ENCODE data around the gene LPIN2.

The LPIN2 gene

DNA sequence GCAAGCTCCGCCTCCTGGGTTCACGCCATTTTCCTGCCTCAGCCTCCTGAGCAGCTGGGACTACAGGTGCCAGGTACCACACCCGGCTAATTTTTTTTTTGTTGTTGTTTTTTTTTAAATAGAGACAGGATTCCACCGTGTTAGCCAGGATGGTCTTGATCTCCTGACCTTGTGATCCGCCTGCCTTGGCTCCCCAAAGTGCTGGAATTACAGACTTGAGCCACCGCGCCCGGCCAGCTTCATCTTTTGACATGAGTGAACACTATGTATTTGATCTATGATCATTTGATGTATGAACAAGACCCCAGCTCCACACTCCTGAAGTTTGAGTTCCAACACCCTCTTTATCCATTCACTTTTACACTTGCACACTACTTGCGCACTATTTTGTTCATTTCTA, 43.4 kb upstream of the LPIN2 start:
- Histone ChIP-seq H3K9me2 (ENCODE audit: low read depth, low read length) (no peaks in the 10 kb centered on the region), H3F3A (ENCODE audit: insufficient read depth, low read length) (no peaks in the 10 kb centered on the region), H3K27ac (ENCODE audit: low read depth, low read length, poor library complexity, severe bottlenecking) (no peak overlapping the region), H2AFZ (ENCODE audit: low read length) (no peak overlapping the region), H3K36me3 (ENCODE audit: insufficient read depth, low read length) (no peaks in the 10 kb centered on the region), H3K9ac (ENCODE audit: low read length) (no peak overlapping the region), H3K27me3 (ENCODE audit: insufficient read depth, low read length) (no peaks in the 10 kb centered on the region), H3K4me1 (ENCODE audit: insufficient read depth, low read length, severe bottlenecking) (peaks cover 8% of the 10 kb centered on the region), H3K4me3 (ENCODE audit: low read depth, low read length, poor library complexity, severe bottlenecking) (no peak overlapping the region), H3K4me2 (ENCODE audit: low read length) (no peak overlapping the region), H3K9me3 (ENCODE audit: low read length) (no peaks in the 10 kb centered on the region), H3K79me2 (ENCODE audit: insufficient read depth, low read length) (no peaks in the 10 kb centered on the region), H4K20me1 (ENCODE audit: insufficient read depth, low read length) (no peaks in the 10 kb centered on the region)
- TF ChIP-seq EZH2 (IDR thresholded peaks at IDR 0.05; ENCODE audit: borderline replicate concordance, low read length) = no peak
- TF ChIP-seq, protein P1, sequence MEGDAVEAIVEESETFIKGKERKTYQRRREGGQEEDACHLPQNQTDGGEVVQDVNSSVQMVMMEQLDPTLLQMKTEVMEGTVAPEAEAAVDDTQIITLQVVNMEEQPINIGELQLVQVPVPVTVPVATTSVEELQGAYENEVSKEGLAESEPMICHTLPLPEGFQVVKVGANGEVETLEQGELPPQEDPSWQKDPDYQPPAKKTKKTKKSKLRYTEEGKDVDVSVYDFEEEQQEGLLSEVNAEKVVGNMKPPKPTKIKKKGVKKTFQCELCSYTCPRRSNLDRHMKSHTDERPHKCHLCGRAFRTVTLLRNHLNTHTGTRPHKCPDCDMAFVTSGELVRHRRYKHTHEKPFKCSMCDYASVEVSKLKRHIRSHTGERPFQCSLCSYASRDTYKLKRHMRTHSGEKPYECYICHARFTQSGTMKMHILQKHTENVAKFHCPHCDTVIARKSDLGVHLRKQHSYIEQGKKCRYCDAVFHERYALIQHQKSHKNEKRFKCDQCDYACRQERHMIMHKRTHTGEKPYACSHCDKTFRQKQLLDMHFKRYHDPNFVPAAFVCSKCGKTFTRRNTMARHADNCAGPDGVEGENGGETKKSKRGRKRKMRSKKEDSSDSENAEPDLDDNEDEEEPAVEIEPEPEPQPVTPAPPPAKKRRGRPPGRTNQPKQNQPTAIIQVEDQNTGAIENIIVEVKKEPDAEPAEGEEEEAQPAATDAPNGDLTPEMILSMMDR (IDR thresholded peaks at IDR 0.05; ENCODE audit: low read length) = no peak

DNA sequence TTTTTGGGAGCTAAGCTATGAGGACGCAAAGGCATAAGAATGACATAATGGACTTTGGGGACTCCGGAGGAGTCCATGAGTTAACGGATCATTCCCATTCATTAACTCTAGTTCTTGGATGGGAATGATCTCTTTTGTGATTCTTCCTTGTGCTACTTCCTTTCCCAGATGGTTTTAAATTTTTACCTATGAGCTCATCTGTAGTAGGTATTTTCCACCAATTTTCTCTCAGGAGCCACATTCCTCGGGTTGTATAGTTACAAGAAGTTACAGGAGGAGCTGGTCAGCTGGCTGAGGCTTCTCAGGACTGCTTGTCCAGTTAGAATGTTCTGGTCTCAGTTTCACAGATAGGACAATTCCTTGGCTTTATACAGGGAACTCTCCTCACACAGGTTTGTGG, 42.9 kb upstream of the LPIN2 start:
- Histone ChIP-seq H3K9me2 (ENCODE audit: low read depth, low read length) (no peaks in the 10 kb centered on the region), H3K36me3 (ENCODE audit: insufficient read depth, low read length) (no peaks in the 10 kb centered on the region), H3F3A (ENCODE audit: insufficient read depth, low read length) (no peaks in the 10 kb centered on the region), H3K27ac (ENCODE audit: low read depth, low read length, poor library complexity, severe bottlenecking) (no peak overlapping the region), H4K20me1 (ENCODE audit: insufficient read depth, low read length) (no peaks in the 10 kb centered on the region), H3K4me1 (ENCODE audit: insufficient read depth, low read length, severe bottlenecking) (peaks cover 5% of the 10 kb centered on the region), H3K9ac (ENCODE audit: low read length) (no peak overlapping the region), H2AFZ (ENCODE audit: low read length) (no peak overlapping the region), H3K4me3 (ENCODE audit: low read depth, low read length, poor library complexity, severe bottlenecking) (no peak overlapping the region), H3K4me2 (ENCODE audit: low read length) (no peak overlapping the region), H3K27me3 (ENCODE audit: insufficient read depth, low read length) (no peaks in the 10 kb centered on the region), H3K79me2 (ENCODE audit: insufficient read depth, low read length) (no peaks in the 10 kb centered on the region), H3K9me3 (ENCODE audit: low read length) (no peaks in the 10 kb centered on the region)
- no peak for TF ChIP-seq EZH2 (IDR thresholded peaks at IDR 0.05; ENCODE audit: borderline replicate concordance, low read length)
- TF ChIP-seq, protein P1 (IDR thresholded peaks at IDR 0.05; ENCODE audit: low read length) = no peak

DNA sequence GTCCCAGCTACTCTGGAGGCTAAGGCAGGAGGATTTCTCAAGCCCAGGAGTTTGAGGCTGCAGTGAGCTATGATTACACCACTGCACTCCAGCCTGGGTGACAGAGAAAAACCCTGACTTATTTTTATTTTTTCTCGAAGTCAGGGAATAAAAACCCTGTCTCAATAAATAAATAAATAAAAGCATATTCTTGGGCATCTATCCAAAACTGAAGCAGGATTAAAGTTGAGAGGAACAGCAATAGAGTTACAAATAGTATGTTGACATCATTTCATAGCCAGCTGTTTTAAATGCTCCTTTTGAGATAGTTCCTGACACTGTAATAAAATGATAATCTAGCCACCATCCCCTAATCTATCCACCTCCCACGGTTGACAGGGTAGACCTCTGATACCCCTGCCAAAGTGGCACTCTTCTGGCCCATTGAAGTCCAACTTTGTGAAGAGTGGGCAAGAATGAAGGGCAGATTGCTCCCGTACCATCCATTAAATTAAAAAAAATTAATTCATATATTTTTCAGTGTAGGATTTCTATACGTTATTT, 42.3 kb upstream of the LPIN2 start:
- H3F3A ChIP-seq (ENCODE audit: insufficient read depth, low read length) = no peaks in the 10 kb centered on the region
- no peaks in the 10 kb centered on the region for H4K20me1 ChIP-seq (ENCODE audit: insufficient read depth, low read length)
- no peak for TF ChIP-seq EZH2 (IDR thresholded peaks at IDR 0.05; ENCODE audit: borderline replicate concordance, low read length)
- TF ChIP-seq, protein P1 (IDR thresholded peaks at IDR 0.05; ENCODE audit: low read length) = no peak
- no peak overlapping the region for H3K9ac ChIP-seq (ENCODE audit: low read length)
- H3K36me3 ChIP-seq (ENCODE audit: insufficient read depth, low read length) = no peaks in the 10 kb centered on the region
- H3K27me3 ChIP-seq (ENCODE audit: insufficient read depth, low read length) = no peaks in the 10 kb centered on the region
- H3K27ac ChIP-seq (ENCODE audit: low read depth, low read length, poor library complexity, severe bottlenecking) = no peak overlapping the region
- no peaks in the 10 kb centered on the region for H3K79me2 ChIP-seq (ENCODE audit: insufficient read depth, low read length)
- no peak overlapping the region for H2AFZ ChIP-seq (ENCODE audit: low read length)
- H3K9me2 ChIP-seq (ENCODE audit: low read depth, low read length) = no peaks in the 10 kb centered on the region
- no peaks in the 10 kb centered on the region for H3K9me3 ChIP-seq (ENCODE audit: low read length)
- H3K4me2 ChIP-seq (ENCODE audit: low read length) = no peak overlapping the region
- H3K4me3 ChIP-seq (ENCODE audit: low read depth, low read length, poor library complexity, severe bottlenecking) = no peak overlapping the region
- no peaks in the 10 kb centered on the region for H3K4me1 ChIP-seq (ENCODE audit: insufficient read depth, low read length, severe bottlenecking)

All from OCI-LY1 (cell line).